COLO668 (cell line): Measurements from ENCODE around the gene FBXO11.

Source experiments
- DNase-seq: peaks from one replicate; lab custom pipeline; 2025; ENCODE audit not compliant: unreplicated experiment; lab: John Stamatoyannopoulos, UW

FBXO11 gene

GRCh38 chr2:47741101-47741500 is 165.2 kb downstream of the FBXO11 start:
- no peak for DNase-seq
